ENCODE results near the gene KRTAP10-7.
"Not testable (repeated sequence)": the region's sequence is repeated elsewhere in the genome, so short reads cannot be mapped to it uniquely, and the experiment has no call there.

Gene KRTAP10-7

GRCh38 chr21:44637018-44637850 lies 36.8 kb downstream of the KRTAP10-7 start, which contains the start of gene KRTAP10-10:
KRTAP10-10 (plus strand) TSS chr21:44637356; CDS start chr21:44637418, 62 bp downstream.
- DNase-seq = no peak

GRCh38 chr21:44637851-44638348 lies 37.5 kb downstream of the KRTAP10-7 start:
- DNase-seq = not testable (repeated sequence)

GRCh38 chr21:44638506-44639330 lies 38.3 kb downstream of the KRTAP10-7 start:
- not testable (repeated sequence) for DNase-seq

GRCh38 chr21:44639331-44639655 lies 38.9 kb downstream of the KRTAP10-7 start:
- DNase-seq = no peak

GRCh38 chr21:44640761-44641160 lies 40.4 kb downstream of the KRTAP10-7 start:
- no peak for DNase-seq

GRCh38 chr21:44643741-44644310 lies 43.4 kb downstream of the KRTAP10-7 start:
- DNase-seq = no peak

- no peak for DNase-seq
Measured at GRCh38 chr21:44644878-44645277, 44.5 kb downstream of the KRTAP10-7 start.

- not testable (repeated sequence) for DNase-seq
Measured at GRCh38 chr21:44646366-44647221, 46.2 kb downstream of the KRTAP10-7 start, which contains the start of gene KRTAP10-11. KRTAP10-11 (plus strand) TSS chr21:44646414; CDS start chr21:44646459, 45 bp downstream.

- no peak for DNase-seq
Measured at GRCh38 chr21:44647222-44647552, 46.8 kb downstream of the KRTAP10-7 start.

GRCh38 chr21:44648557-44649311 lies 48.3 kb downstream of the KRTAP10-7 start:
- no peak for DNase-seq

GRCh38 chr21:44649521-44650100 lies 49.2 kb downstream of the KRTAP10-7 start:
- no peak for DNase-seq

GRCh38 chr21:44650265-44650972 lies 50.0 kb downstream of the KRTAP10-7 start:
- DNase-seq = no peak

GRCh38 chr21:44650973-44651675 lies 50.7 kb downstream of the KRTAP10-7 start:
- no peak for DNase-seq
